Smooth muscle cell (in vitro differentiated cells): ENCODE measurements around the gene ZBTB5. TPM values are rescaled to one million over a fixed set of nuclear protein-coding genes. Genes with fewer than 3 reads are reported as not detected.

Experiments
- DNase-seq: peaks from one replicate; lab custom pipeline; 2025; ENCODE audit not compliant: unreplicated experiment; lab: John Stamatoyannopoulos, UW
- H2AFZ ChIP-seq: fragments of 200-600 bp; sonication (generic); 2 replicates; pipeline ENCODE4 v1.6.0; 2016; ENCODE audit warnings: antibody characterized with exemption, low read depth, mild to moderate bottlenecking
- H3F3A ChIP-seq: fragments of 200-600 bp; sonication (generic); 2 replicates; pipeline ENCODE4 v1.6.0; 2017; ENCODE audit warnings: antibody characterized with exemption, low read depth
- H3K27ac ChIP-seq: fragments of 200-600 bp; sonication (generic); 2 replicates; pipeline ENCODE4 v1.5.1; 2016; ENCODE audit warnings: low read depth, mild to moderate bottlenecking
- H3K27me3 ChIP-seq: fragments of 200-600 bp; sonication (generic); 2 replicates; pipeline ENCODE4 v1.6.1; 2016; ENCODE audit warnings: low read depth, mild to moderate bottlenecking
- H3K36me3 ChIP-seq: fragments of 200-600 bp; sonication (generic); 2 replicates; pipeline ENCODE4 v1.5.1; 2016; ENCODE audit warnings: low read depth
- H3K4me1 ChIP-seq: fragments of 200-600 bp; sonication (generic); 2 replicates; pipeline ENCODE4 v1.5.1; 2016; ENCODE audit warnings: low read depth
- H3K4me2 ChIP-seq: fragments of 200-600 bp; sonication (generic); 2 replicates; pipeline ENCODE4 v1.6.0; 2016; ENCODE audit warnings: mild to moderate bottlenecking
- H3K4me3 ChIP-seq: fragments of 200-600 bp; sonication (generic); 2 replicates; pipeline ENCODE4 v1.5.1; 2016; ENCODE audit warnings: mild to moderate bottlenecking
- H3K79me2 ChIP-seq: fragments of 200-600 bp; sonication (generic); 2 replicates; pipeline ENCODE4 v1.6.0; 2016; ENCODE audit warnings: low read depth, mild to moderate bottlenecking
- H3K9ac ChIP-seq: fragments of 200-600 bp; sonication (generic); 2 replicates; pipeline ENCODE4 v1.6.0; 2016; ENCODE audit warnings: low read depth
- H3K9me3 ChIP-seq: fragments of 200-600 bp; sonication (generic); replicated peaks from 2 replicates; pipeline ENCODE4 v1.5.1; 2016; ENCODE audit warnings: low read depth
- H4K20me1 ChIP-seq: fragments of 200-600 bp; sonication (generic); 2 replicates; pipeline ENCODE4 v1.6.0; 2016; ENCODE audit warnings: low read depth
- WGBS: methylation state at CpG from one replicate; pipeline ENCODE4 v1.1.7; 2016; ENCODE audit warnings: low lambda C conversion rate; 5-methylcytosine and 5-hydroxymethylcytosine counted together
- polyA plus RNA-seq: library from polyadenylated mRNA; unstranded; fragments of >200 nt; fragmentation: Nextera tagmentation; extraction: Ambion mirVana; gene quantifications from 2 replicates; pipeline ENCODE4 v1.2.1, GENCODE V29; 2016
- total RNA-seq: library from RNA; depleted of rRNA; stranded (reverse); fragments of >200 nt; gene quantifications from 2 replicates; pipeline ENCODE4 v1.2.3, GENCODE V29; 2014
- TF ChIP-seq, protein P1 (sequence below): fragments of 200-600 bp; sonication (generic); IDR thresholded peaks from 2 replicates; pipeline ENCODE4 v1.5.1; 2017; ENCODE audit warnings: borderline replicate concordance, mild to moderate bottlenecking, antibody characterized with exemption; ENCODE audit not compliant: insufficient read depth, poor library complexity, severe bottlenecking

ZBTB5 gene
- total and polyA plus RNA-seq, 2 experiments from 2014 or later, result 4.3 to 21.8 TPM

GRCh38 chr9:37464426-37465248 is 613 bp downstream of the ZBTB5 start:
- peaks cover 15% of the 10 kb centered on the region for H3K4me1 ChIP-seq
- H3K27me3 ChIP-seq, result no peaks in the 10 kb centered on the region
- no peaks in the 10 kb centered on the region for H3K36me3 ChIP-seq
- peaks cover 46% of the 10 kb centered on the region for H4K20me1 ChIP-seq
- no peaks in the 10 kb centered on the region for H3K9me3 ChIP-seq
- peak overlapping the region; percentile 97 for H3K9ac ChIP-seq
- TF ChIP-seq, protein P1, sequence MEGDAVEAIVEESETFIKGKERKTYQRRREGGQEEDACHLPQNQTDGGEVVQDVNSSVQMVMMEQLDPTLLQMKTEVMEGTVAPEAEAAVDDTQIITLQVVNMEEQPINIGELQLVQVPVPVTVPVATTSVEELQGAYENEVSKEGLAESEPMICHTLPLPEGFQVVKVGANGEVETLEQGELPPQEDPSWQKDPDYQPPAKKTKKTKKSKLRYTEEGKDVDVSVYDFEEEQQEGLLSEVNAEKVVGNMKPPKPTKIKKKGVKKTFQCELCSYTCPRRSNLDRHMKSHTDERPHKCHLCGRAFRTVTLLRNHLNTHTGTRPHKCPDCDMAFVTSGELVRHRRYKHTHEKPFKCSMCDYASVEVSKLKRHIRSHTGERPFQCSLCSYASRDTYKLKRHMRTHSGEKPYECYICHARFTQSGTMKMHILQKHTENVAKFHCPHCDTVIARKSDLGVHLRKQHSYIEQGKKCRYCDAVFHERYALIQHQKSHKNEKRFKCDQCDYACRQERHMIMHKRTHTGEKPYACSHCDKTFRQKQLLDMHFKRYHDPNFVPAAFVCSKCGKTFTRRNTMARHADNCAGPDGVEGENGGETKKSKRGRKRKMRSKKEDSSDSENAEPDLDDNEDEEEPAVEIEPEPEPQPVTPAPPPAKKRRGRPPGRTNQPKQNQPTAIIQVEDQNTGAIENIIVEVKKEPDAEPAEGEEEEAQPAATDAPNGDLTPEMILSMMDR, result no peak
- peak overlapping the region; percentile 99 for H3K27ac ChIP-seq
- H2AFZ ChIP-seq, result peak overlapping the region; percentile 64
- peak; percentile 91 for DNase-seq
- H3K79me2 ChIP-seq, result peaks cover 49% of the 10 kb centered on the region
- H3K4me3 ChIP-seq, result peak overlapping the region; percentile 60
- H3K4me2 ChIP-seq, result peak overlapping the region; percentile 84
- peaks cover 7% of the 10 kb centered on the region for H3F3A ChIP-seq
- WGBS, result 1% methylated on average over 47 of the region's 47 CpGs

DNA sequence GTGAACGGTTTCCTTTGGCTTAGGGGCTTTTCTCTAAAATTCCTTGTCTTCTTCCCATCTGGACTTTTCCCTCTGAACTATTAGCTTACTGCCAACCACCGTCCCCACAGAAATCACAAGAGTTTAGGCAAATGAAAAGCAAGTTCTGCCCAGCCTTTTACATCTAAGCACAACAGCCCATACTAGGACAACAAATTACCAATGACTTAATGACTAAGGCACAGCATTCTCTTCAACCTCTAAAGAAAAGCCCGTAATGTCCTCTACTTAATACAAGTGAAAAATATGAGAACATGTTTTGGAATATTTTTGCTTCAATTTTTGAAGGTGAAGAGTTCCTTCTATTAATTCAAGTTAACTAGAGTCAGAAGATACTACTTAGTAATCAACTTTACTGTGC is 1.2 kb downstream of the ZBTB5 start:
- Histone ChIP-seq H3K9me3 (no peaks in the 10 kb centered on the region), H3K9ac (peak overlapping the region; percentile 97), H3K79me2 (peaks cover 55% of the 10 kb centered on the region), H3K4me3 (peak overlapping the region; percentile 60), H3K27me3 (no peaks in the 10 kb centered on the region), H3K36me3 (no peaks in the 10 kb centered on the region), H3K4me2 (peak overlapping the region; percentile 84), H4K20me1 (peaks cover 52% of the 10 kb centered on the region), H2AFZ (no peak overlapping the region), H3F3A (peaks cover 7% of the 10 kb centered on the region), H3K27ac (peak overlapping the region; percentile 99), H3K4me1 (peaks cover 15% of the 10 kb centered on the region)
- 20% methylated on average over 3 of the region's 3 CpGs for WGBS
- DNase-seq, result no peak
- TF ChIP-seq, protein P1, result no peak

- WGBS, result 77% methylated on average over 1 of the region's 1 CpG
- peaks cover 100% of the 10 kb centered on the region for H4K20me1 ChIP-seq
These were observed 8.4 kb downstream of the ZBTB5 start for GRCh38 chr9:37456817-37457216.

More at GRCh38 chr9:37456817-37457216, 8.4 kb downstream of the ZBTB5 start:
- peaks cover 99% of the 10 kb centered on the region for H3K79me2 ChIP-seq
- H3K9ac ChIP-seq, result no peak overlapping the region
- no peak overlapping the region for H2AFZ ChIP-seq
- H3K4me2 ChIP-seq, result no peak overlapping the region
- TF ChIP-seq, protein P1, result no peak
- no peaks in the 10 kb centered on the region for H3K36me3 ChIP-seq
- no peaks in the 10 kb centered on the region for H3K4me1 ChIP-seq
- no peaks in the 10 kb centered on the region for H3K27me3 ChIP-seq
- H3K27ac ChIP-seq, result peak overlapping the region; percentile 40
- no peak overlapping the region for H3K4me3 ChIP-seq
- no peaks in the 10 kb centered on the region for H3K9me3 ChIP-seq
- no peak for DNase-seq
- no peaks in the 10 kb centered on the region for H3F3A ChIP-seq
